C4-2B (cell line): Measurements from ENCODE around the gene CAPN11.

Experiments used
- CTCF ChIP-seq: fragments of 450-650 bp; conservative IDR thresholded peaks from 2 replicates; pipeline ENCODE4 v1.5.1; 2017; ENCODE audit warnings: mild to moderate bottlenecking
- ZFX ChIP-seq: fragments of 450-650 bp; IDR thresholded peaks from 2 replicates; pipeline ENCODE4 v1.6.1; 2017

- no peak for TF ChIP-seq CTCF
- TF ChIP-seq ZFX: no peak
Observed at GRCh38 chr6:44135875-44136274, 22.7 kb upstream of the CAPN11 start.
